Peyer's patch (tissue), 4 donors: ENCODE measurements around the gene NSMF. TPM values are rescaled to one million over a fixed set of nuclear protein-coding genes. Genes with fewer than 3 reads are reported as not detected.

Source experiments
- DNase-seq, 3 donors: peaks; one replicate each; pipeline ENCODE4 v3.0.0-alpha.2; 2017 to 2019
- H3K27ac ChIP-seq, 4 donors: fragments of 200-600 bp; sonication (generic); one replicate each; pipeline ENCODE4 v1.5.1; 2016 to 2019
- H3K27me3 ChIP-seq, 2 donors: fragments of 200-600 bp; sonication (generic); one replicate each; pipeline ENCODE4 v1.5.1; 2019
- H3K36me3 ChIP-seq, 3 donors: fragments of 200-600 bp; sonication (generic); one replicate each; pipeline ENCODE4 v1.5.1; 2016 to 2019
- H3K4me1 ChIP-seq, 4 donors: fragments of 200-600 bp; sonication (generic); one replicate each; pipeline ENCODE4 v1.5.1; 2016 to 2019
- H3K4me3 ChIP-seq, 4 donors: fragments of 200-600 bp; sonication (generic); 1 replicate in 3 of 4; 2 replicates in 1 of 4; pipeline ENCODE4 v1.5.1; 2016 to 2019; ENCODE audit warnings: mild to moderate bottlenecking in 1 of 4
- H3K9me3 ChIP-seq, 4 donors: fragments of 200-600 bp; sonication (generic); one replicate each; pipeline ENCODE4 v1.5.1; 2016 to 2019; ENCODE audit warnings: mild to moderate bottlenecking in 1 of 4
- CTCF ChIP-seq, 6 experiments: fragments of 450-650 bp in 4 of 6; fragments of 200-600 bp in 2 of 6; sonication (generic) in 1 of 6; IDR thresholded peaks; one replicate each; pipeline ENCODE4 v1.5.1; 2017 to 2019; ENCODE audit warnings: antibody characterized with exemption in 6 of 6, mild to moderate bottlenecking in 3 of 6, moderate library complexity in 1 of 6
- POLR2A ChIP-seq, 2 donors: fragments of 450-650 bp; IDR thresholded peaks; one replicate each; pipeline ENCODE4 v1.5.1; 2017; ENCODE audit warnings: antibody characterized with exemption in 2 of 2, mild to moderate bottlenecking in 2 of 2, moderate library complexity in 2 of 2
- total RNA-seq, 4 donors: library from RNA; depleted of rRNA; stranded (reverse); fragments of >200 nt; gene quantifications; one replicate each; pipeline ENCODE4 v1.1.0, GENCODE V29; 2016

NSMF gene
- total RNA-seq, 4 donors from 2014 or later, result 47.0 to 135 (median 117) TPM

- no peaks in the 10 kb centered on the region for H3K9me3 ChIP-seq
- H3K27ac ChIP-seq, result no peak overlapping the region
- TF ChIP-seq POLR2A (IDR thresholded peaks at IDR 0.05), result no peak
- TF ChIP-seq CTCF (IDR thresholded peaks at IDR 0.05), result no peak
- no peaks in the 10 kb centered on the region for H3K27me3 ChIP-seq
- no peaks in the 10 kb centered on the region for H3K36me3 ChIP-seq
- no peak overlapping the region for H3K4me3 ChIP-seq
- peaks cover 0 to 26% (median 5%) of the 10 kb centered on the region in 4 donors for H3K4me1 ChIP-seq
- DNase-seq, result no peak
Observed at GRCh38 chr9:137404961-137405567, 54.1 kb downstream of the NSMF start.

- H3K27me3 ChIP-seq, result no peaks in the 10 kb centered on the region
- H3K36me3 ChIP-seq, result no peaks in the 10 kb centered on the region
- H3K9me3 ChIP-seq, result no peaks in the 10 kb centered on the region
- H3K4me1 ChIP-seq, result peaks cover 0 to 33% (median 5%) of the 10 kb centered on the region in 4 donors
- no peak for DNase-seq
- H3K27ac ChIP-seq, result no peak overlapping the region
- TF ChIP-seq CTCF (IDR thresholded peaks at IDR 0.05), result no peak
- no peak for TF ChIP-seq POLR2A (IDR thresholded peaks at IDR 0.05)
- H3K4me3 ChIP-seq, result no peak overlapping the region
Observed at GRCh38 chr9:137403269-137403668, 55.9 kb downstream of the NSMF start.

- Histone ChIP-seq H3K4me1 (peaks cover 0 to 31% (median 4%) of the 10 kb centered on the region in 4 donors), H3K4me3 (no peak overlapping the region), H3K36me3 (no peaks in the 10 kb centered on the region), H3K27me3 (no peaks in the 10 kb centered on the region), H3K9me3 (no peaks in the 10 kb centered on the region), H3K27ac (no peak overlapping the region)
- no peak for DNase-seq
- TF ChIP-seq CTCF (IDR thresholded peaks at IDR 0.05) (no peak), POLR2A (IDR thresholded peaks at IDR 0.05) (no peak)
Observed at GRCh38 chr9:137402746-137403145, 56.4 kb downstream of the NSMF start.

- Histone ChIP-seq H3K4me1 (peaks cover 0 to 15% (median 0%) of the 10 kb centered on the region in 4 donors), H3K27ac (no peak overlapping the region), H3K36me3 (peaks cover 0 to 10% (median 0%) of the 10 kb centered on the region in 3 donors), H3K4me3 (no peak overlapping the region), H3K9me3 (no peaks in the 10 kb centered on the region), H3K27me3 (no peaks in the 10 kb centered on the region)
- no peak for TF ChIP-seq CTCF (IDR thresholded peaks at IDR 0.05)
- no peak for TF ChIP-seq POLR2A (IDR thresholded peaks at IDR 0.05)
- no peak for DNase-seq
Observed at GRCh38 chr9:137398561-137399468, 60.3 kb downstream of the NSMF start.

- Histone ChIP-seq H3K4me3 (no peak overlapping the region), H3K4me1 (peaks cover 0 to 15% (median 0%) of the 10 kb centered on the region in 4 donors), H3K9me3 (no peaks in the 10 kb centered on the region), H3K27ac (no peak overlapping the region), H3K36me3 (peaks cover 0 to 10% (median 0%) of the 10 kb centered on the region in 3 donors), H3K27me3 (no peaks in the 10 kb centered on the region)
- no peak for DNase-seq
- TF ChIP-seq CTCF (IDR thresholded peaks at IDR 0.05) (no peak), POLR2A (IDR thresholded peaks at IDR 0.05) (no peak)
Observed at GRCh38 chr9:137397675-137398423, 61.3 kb downstream of the NSMF start.
